Stimulated activated naive CD8-positive, alpha-beta T cell treated with anti-CD3 and anti-CD28 coated beads, Interleukin-15, Interleukin-2, amounts not matched to agents 100 U/mL and 50 U/mL, for 24 hours (primary cell): ENCODE data around the gene RETN.

Experiments used
- ATAC-seq: fragments of 150-1000 bp; cut with Tn5 transposase; one replicate; pipeline ENCODE4 v1.10.0; 2021
- DNase-seq: peaks from one replicate; pipeline ENCODE4 v3.0.0; 2021

Gene RETN, protein sequence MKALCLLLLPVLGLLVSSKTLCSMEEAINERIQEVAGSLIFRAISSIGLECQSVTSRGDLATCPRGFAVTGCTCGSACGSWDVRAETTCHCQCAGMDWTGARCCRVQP

GRCh38 chr19:7668842-7669241, at the start of gene RETN:
TSS of gene RETN (plus strand) at chr19:7669049. CDS start at chr19:7669327, 278 bp downstream.
- ATAC-seq, result no peak
- no peak for DNase-seq

- ATAC-seq (no peak), DNase-seq (no peak)
These were observed 49.0 kb upstream of the RETN start for GRCh38 chr19:7619671-7620441.

DNA sequence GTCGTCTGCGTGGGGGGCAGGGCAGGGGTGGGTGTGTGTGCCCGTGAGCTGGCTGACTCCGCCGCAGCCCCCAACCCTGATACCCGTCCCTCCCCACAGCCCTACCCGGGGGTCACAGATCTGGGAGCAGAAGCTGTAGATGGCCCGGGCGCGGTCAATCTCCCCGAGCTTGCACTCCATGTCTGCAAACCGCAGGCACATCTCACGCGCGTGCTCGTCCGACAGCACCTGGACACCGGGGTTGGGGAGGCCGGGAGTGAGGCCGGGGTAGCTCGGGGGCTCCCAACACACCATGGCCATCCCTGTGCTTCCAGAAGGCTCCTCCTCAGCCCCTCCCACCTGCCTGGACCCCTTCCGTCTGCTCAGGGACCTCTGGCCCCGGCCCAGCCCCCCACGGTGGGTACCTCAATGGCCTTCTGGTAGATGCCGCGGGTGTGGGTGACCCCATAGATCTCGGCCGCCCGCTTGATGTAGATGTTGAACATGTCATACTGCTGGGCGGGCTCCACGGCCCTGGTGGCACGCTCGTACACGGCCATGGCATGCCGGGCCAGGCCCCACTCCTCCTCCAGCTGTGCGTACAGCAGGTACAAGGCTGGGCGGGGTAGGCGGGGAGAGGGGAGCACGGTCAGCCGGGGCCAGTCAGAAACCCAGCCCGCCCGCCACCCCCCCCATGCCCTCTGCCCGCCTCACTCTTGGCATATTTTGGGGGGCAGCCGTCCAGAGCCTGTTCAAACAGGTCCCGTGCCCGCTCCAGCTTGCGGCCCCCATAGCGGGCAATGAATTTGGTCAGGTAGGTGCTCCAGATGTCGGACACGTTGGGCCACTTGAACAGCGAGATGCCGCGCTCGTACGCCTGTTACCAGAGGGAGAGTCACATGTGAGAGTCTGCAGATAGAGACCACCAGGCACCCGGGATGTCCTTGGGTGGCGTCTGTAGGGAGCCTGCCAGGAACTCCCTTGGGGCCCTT, 48.1 kb upstream of the RETN start:
- DNase-seq (no peak), ATAC-seq (no peak)

DNA sequence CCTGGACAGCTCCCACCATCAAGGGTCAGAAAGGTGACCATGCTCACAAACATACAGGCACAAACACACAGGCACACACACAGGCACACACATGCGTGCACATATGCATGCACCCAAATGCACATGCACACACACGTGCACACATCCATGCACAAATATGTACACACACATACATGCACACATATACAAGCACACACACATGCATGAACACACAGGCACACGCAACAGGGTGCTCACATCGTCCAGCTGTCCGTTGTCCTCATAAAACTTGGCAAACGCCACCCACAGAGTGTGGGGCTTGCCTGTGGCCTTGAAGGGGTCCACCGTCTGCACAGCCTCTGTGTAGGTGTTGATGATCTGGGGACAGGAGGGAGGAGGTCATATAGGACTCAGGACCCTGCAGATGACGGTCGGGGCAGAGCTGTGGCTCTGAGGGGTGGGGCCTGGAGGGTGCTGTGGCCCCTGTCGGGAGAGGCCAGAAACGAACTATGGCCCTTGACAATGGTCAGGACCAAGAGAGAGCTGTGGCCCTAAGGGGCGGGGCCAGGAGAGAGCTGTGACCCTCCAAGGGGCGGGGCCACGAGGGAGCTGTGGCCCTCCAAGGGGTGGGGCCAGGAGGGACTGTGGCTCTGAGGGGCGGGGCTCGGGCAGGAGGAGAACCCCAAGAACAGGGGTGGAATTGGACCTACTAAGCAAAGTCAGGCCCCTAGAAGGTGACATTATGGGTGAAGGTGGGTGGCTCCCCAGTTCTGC, 45.7 kb upstream of the RETN start:
- ATAC-seq (no peak), DNase-seq (peak; percentile 28)

DNA sequence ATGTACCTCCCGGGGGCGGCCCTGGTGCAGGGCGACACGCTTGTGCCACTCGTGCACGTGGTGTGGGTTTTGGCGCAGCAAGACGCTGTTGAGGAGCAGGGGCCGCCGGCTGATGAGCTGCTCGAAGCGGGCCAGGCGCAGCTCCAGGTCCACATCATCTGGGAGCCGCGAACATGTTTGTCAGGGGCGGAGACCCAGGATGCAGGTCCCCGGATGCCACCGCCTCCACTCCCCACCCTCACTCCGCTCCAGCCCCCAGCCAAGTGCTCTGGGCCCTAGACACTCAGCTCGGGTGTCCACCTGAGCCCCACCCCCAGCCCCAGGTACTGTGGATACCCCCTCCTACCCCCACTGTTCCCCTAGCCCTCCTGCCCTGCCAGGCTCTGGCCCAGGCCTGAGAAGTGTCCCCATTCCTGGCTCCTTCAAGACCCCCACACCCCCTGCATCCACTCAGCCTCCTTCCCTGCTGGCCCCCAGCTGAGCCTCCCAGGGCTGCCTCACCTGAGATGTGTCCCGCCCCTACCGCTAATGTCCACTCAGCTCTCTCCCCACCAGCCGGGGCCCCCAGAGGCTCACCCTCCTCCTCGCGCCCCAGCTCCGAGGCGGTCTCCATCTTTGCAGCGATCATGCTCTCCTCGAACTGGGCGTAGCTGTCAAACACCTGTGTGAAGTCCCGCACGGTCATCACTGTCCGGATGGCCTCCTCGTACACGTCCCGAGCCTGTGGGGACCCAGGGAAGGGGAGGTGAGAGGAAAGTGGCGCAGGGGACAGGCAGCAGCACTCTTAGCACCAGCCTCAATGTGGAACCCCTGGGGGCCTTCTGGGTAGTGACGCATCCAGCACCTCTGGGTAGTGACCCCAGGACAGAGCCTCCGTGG, 44.9 kb upstream of the RETN start:
- ATAC-seq (no peak), DNase-seq (no peak)

DNA sequence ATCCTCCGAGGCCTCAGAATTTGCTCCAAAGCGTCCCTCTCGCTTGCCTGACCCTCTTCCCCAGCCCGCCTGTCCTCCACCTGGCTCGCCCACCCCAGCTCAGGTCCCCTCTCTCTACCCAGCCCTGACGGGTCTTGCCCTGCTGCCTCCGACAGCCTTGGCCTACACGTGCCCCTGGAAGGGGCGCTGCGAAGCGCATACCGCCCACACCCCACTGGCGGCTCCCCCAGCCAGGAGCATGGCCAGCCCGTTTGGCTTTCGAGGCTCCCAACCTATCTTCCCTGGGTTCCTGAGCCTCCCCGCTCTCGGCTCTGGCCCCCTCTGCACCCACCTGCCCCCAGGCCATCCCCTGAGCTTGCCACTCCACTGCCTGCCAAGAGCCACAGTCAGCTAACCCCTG, 44.0 kb upstream of the RETN start:
- ATAC-seq (no peak), DNase-seq (no peak)

GRCh38 chr19:7625763-7626372, 43.0 kb upstream of the RETN start:
- ATAC-seq (no peak), DNase-seq (no peak)

GRCh38 chr19:7627166-7627565, 41.7 kb upstream of the RETN start:
- ATAC-seq (no peak), DNase-seq (no peak)

GRCh38 chr19:7628589-7629311, 40.1 kb upstream of the RETN start:
- ATAC-seq (no peak), DNase-seq (no peak)

DNA sequence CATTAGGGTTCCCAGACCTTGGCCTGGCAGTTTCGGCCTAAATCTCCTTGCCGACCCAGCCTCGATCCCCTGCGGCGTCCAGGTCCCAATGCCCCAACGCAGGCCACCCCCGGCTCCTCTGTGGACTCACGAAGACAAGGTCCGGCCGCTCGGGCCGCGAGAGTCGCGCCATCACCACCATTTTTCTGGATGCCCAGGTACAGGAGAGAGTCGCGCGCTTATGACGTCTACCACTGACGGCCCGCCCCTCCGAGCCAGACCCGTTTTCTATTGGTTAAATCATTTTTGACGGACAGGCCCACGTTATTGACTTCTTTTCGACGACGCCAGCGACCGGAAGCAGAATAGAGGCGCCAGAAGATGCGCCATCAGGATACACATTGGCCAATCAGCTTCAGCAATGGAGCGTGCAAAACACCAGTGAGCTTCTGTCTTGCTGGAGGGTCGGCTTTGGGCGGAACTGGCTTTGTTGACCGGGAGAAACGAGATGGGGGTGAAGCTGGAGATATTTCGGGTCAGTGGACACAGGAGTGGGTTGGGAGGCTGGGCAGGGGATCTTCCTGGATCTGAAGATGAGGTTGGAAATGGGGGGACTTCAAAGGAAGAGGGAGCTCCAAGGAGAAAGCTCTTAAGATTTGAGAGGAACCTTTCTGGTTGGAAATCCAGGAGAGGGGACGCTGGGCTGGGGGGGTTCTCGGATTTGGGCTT, 39.3 kb upstream of the RETN start, which contains the start of the genes PET100 and XAB2:
PET100 (plus strand) TSS at position 447 of the 708 bp plus-strand sequence; CDS start at position 488, 41 bp downstream.
XAB2 (minus strand) TSS at position 199 of the 708 bp plus-strand sequence; CDS start at position 181, 18 bp downstream.
- DNase-seq (peak; percentile 92), ATAC-seq (peak; percentile 97)

GRCh38 chr19:7631577-7631976, 37.3 kb upstream of the RETN start:
- ATAC-seq (no peak), DNase-seq (no peak)

GRCh38 chr19:7632340-7633203, 36.3 kb upstream of the RETN start:
- DNase-seq (no peak), ATAC-seq (no peak)

DNA sequence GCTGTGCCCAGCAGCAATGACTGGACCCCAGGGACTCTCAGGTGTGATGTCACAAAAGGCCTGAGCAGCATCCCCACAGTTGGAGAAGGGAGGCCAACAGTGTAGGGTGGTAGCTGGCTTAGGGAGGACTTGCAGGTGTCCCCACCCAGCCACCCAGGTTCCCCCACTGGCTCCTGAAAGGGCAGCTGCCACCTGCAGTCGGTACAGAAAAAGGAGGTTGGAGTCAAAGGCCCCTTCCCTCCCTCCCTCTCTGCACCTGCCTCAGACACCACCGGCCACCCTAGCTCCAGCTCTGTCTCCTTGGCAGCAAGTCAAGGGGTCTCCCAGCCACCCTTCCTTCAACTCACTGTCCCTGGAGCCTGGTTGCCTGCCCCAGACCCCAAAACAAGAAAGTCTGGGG, 35.2 kb upstream of the RETN start, which contains the start of gene PCP2:
PCP2 (minus strand) TSS at position 22 of the 400 bp plus-strand sequence. CDS start 262 bp downstream, outside the sequence.
- ATAC-seq (no peak), DNase-seq (no peak)

- no peak for ATAC-seq
- no peak for DNase-seq
These were observed 33.2 kb upstream of the RETN start for GRCh38 chr19:7635670-7636069.

GRCh38 chr19:7636317-7636690, 32.5 kb upstream of the RETN start:
- no peak for ATAC-seq
- DNase-seq, result no peak

GRCh38 chr19:7636691-7637373, 32.0 kb upstream of the RETN start, which contains the start of gene STXBP2:
TSS of gene STXBP2 (plus strand) at chr19:7637110. CDS start at chr19:7637150, 40 bp downstream.
- ATAC-seq (peak; percentile 92), DNase-seq (peak; percentile 93)
